ENCODE data around the gene NUDT5.

GRCh38 chr10:12198156-12198555 lies 2.5 kb upstream of the NUDT5 start:
- TF ChIP-seq, protein P1, sequence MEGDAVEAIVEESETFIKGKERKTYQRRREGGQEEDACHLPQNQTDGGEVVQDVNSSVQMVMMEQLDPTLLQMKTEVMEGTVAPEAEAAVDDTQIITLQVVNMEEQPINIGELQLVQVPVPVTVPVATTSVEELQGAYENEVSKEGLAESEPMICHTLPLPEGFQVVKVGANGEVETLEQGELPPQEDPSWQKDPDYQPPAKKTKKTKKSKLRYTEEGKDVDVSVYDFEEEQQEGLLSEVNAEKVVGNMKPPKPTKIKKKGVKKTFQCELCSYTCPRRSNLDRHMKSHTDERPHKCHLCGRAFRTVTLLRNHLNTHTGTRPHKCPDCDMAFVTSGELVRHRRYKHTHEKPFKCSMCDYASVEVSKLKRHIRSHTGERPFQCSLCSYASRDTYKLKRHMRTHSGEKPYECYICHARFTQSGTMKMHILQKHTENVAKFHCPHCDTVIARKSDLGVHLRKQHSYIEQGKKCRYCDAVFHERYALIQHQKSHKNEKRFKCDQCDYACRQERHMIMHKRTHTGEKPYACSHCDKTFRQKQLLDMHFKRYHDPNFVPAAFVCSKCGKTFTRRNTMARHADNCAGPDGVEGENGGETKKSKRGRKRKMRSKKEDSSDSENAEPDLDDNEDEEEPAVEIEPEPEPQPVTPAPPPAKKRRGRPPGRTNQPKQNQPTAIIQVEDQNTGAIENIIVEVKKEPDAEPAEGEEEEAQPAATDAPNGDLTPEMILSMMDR (conservative IDR thresholded peaks at IDR 0.05 in 1 of 2, IDR thresholded peaks at IDR 0.05 in 1 of 2; ENCODE audit: extremely low read depth in 1 of 2, insufficient read depth in 1 of 2, low read depth in 1 of 2, low read length in 2 of 2), result no peak
- TF ChIP-seq EZH2 (IDR thresholded peaks at IDR 0.05; ENCODE audit: borderline replicate concordance, low read length), result no peak
